Right cardiac atrium (tissue), 5 donors: Measurements from ENCODE around the gene SLC23A2. TPM values are rescaled to one million over a fixed set of nuclear protein-coding genes. Genes with fewer than 3 reads are reported as not detected.
"Not testable (repeated sequence)": the region's sequence is repeated elsewhere in the genome, so short reads cannot be mapped to it uniquely, and the experiment has no call there.

Source experiments
- ATAC-seq, 2 donors: fragments of 200-7000 bp; cut with Tn5 transposase; one replicate each; pipeline versions ENCODE4 v1.8.0 to v1.9.1; 2020; ENCODE audit warnings: moderate library complexity in 2 of 2, mild to moderate bottlenecking in 1 of 2
- DNase-seq, 3 donors: peaks; one replicate each; pipeline ENCODE4 v3.0.0-alpha.2; 2020
- H3K27ac ChIP-seq: one replicate; pipeline ENCODE4 v1.5.1; 2013; ENCODE audit warnings: mild to moderate bottlenecking, low read length, control low read depth, moderate library complexity
- H3K27me3 ChIP-seq: one replicate; pipeline ENCODE4 v1.6.1; 2013; ENCODE audit not compliant: control insufficient read depth, insufficient read depth
- H3K4me1 ChIP-seq: one replicate; pipeline ENCODE4 v1.6.1; 2013; ENCODE audit warnings: low read length; ENCODE audit not compliant: control insufficient read depth, insufficient read depth
- H3K4me3 ChIP-seq: one replicate; pipeline ENCODE4 v1.5.1; 2013; ENCODE audit warnings: low read length, control low read depth
- H3K9me3 ChIP-seq: one replicate; pipeline ENCODE4 v1.6.1; 2013; ENCODE audit warnings: low read length; ENCODE audit not compliant: control insufficient read depth
- WGBS: extraction: QIAGEN DNeasy Blood & Tissue Kit; methylation state at CpG from one replicate; pipeline ENCODE4 v1.1.7; 2013; 5-methylcytosine and 5-hydroxymethylcytosine counted together
- intact Hi-C, 4 donors: fragments of 100-400 bp; cut with DNase I; formaldehyde crosslinking; loops; one replicate each; pipeline versions ENCODE4 v1.11.0 to v1.14.0; 2022 to 2023
- polyA plus RNA-seq: library from polyadenylated mRNA; stranded (reverse); fragments of 200-250 nt; gene quantifications from one replicate; pipeline ENCODE4 v1.2.3, GENCODE V29; 2013
- total RNA-seq, 4 donors: library from RNA; stranded (reverse); fragmentation: NEBNext Ultra II Directional; extraction: Animal tissue kit (Norgen Biotek cat#: 25700); gene quantifications; one replicate each; pipeline ENCODE4 v1.2.1, GENCODE V29; 2021
- donor health status: healthy with polysubstance abuse.
- donor health status: DM: no; HTN: yes; CAD: no.
- donor health status: DM: no; HTN: no; CAD: no.
- donor health status: DM: no; HTN: yes; CAD: no; lungs with severe emphysema.
- donor health status: DM: yes; HTN: yes; CAD: no.

Gene SLC23A2
- total and polyA plus RNA-seq, 5 donors, result 5.2 to 15.9 (median 12.6) TPM

DNA sequence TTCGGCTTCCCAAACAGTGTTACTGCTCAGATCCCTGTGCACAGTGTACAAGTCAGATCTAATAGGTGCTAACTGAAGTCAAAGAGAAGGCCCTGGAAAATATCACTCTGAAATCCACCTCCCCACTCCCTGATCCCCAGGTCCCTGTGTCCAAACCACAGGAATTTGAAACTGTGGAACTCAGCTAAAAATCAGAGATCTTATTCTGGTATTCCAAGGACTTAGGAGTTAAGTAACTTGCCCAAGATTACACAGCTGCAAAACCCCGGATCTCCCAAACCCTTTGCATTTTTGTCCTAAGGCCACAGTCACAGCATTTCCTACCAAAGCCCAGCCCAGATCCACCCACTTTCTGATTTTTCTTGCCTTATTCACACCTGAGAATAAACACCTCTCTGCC is 32.3 kb upstream of the SLC23A2 start:
- H3K27me3 ChIP-seq, result no peaks in the 10 kb centered on the region
- ATAC-seq, result no peak
- no peak for DNase-seq
- intact Hi-C loops, result no loop called here
- 75% methylated on average over 2 of the region's 2 CpGs for WGBS
- H3K27ac ChIP-seq, result no peak overlapping the region
- no peaks in the 10 kb centered on the region for H3K4me1 ChIP-seq
- H3K4me3 ChIP-seq, result no peak overlapping the region
- H3K9me3 ChIP-seq, result no peaks in the 10 kb centered on the region

DNA sequence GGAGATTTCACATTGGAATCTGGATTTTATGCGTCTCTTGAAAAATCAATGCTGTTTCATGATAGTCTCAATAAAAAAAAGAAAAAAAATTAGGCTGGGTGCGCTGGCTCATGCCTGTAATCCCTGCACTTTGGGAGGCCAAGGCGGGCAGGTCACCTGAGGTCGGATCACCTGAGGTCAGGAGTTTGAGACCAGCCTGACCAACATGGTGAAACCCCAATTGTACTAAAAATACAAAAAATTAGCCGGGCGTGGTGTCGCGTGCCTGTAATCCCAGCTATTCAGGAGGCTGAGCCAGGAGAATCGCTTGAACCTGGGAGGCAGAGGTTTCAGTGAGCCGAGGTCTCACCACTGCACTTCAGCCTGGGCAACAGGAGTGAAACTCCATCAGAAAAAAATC is 30.4 kb upstream of the SLC23A2 start:
- ATAC-seq, H3K4me3 ChIP-seq, H3K9me3 ChIP-seq, H3K27ac ChIP-seq, H3K4me1 ChIP-seq, DNase-seq, intact Hi-C loops, H3K27me3 ChIP-seq: not testable (repeated sequence)
- 93% methylated on average over 10 of the region's 10 CpGs for WGBS

GRCh38 chr20:5031206-5031557 is 29.9 kb upstream of the SLC23A2 start:
- intact Hi-C loops, result no loop called here
- no peaks in the 10 kb centered on the region for H3K9me3 ChIP-seq
- no peaks in the 10 kb centered on the region for H3K4me1 ChIP-seq
- no peak for ATAC-seq
- DNase-seq, result no peak
- H3K27ac ChIP-seq, result no peak overlapping the region
- WGBS, result 79% methylated on average over 10 of the region's 10 CpGs
- no peaks in the 10 kb centered on the region for H3K27me3 ChIP-seq
- H3K4me3 ChIP-seq, result no peak overlapping the region

GRCh38 chr20:5030348-5031205 is 29.3 kb upstream of the SLC23A2 start:
- intact Hi-C loops, result no loop called here
- H3K4me3 ChIP-seq, result no peak overlapping the region
- H3K4me1 ChIP-seq, result no peaks in the 10 kb centered on the region
- 70% methylated on average over 10 of the region's 10 CpGs for WGBS
- DNase-seq (no peak), ATAC-seq (no peak)
- H3K9me3 ChIP-seq, result no peaks in the 10 kb centered on the region
- no peak overlapping the region for H3K27ac ChIP-seq
- no peaks in the 10 kb centered on the region for H3K27me3 ChIP-seq

GRCh38 chr20:5028258-5029059 is 27.1 kb upstream of the SLC23A2 start:
- not testable (repeated sequence) for ATAC-seq

GRCh38 chr20:5024982-5025381 is 23.7 kb upstream of the SLC23A2 start:
- no peak for ATAC-seq
- Histone ChIP-seq H3K4me3 (no peak overlapping the region), H3K9me3 (no peaks in the 10 kb centered on the region), H3K4me1 (no peaks in the 10 kb centered on the region), H3K27me3 (no peaks in the 10 kb centered on the region), H3K27ac (no peak overlapping the region)
- intact Hi-C loops, result no loop called here
- WGBS, result 88% methylated on average over 4 of the region's 4 CpGs
- no peak for DNase-seq

More at GRCh38 chr20:5028258-5029059, 27.1 kb upstream of the SLC23A2 start:
- DNase-seq, H3K9me3 ChIP-seq, intact Hi-C loops, H3K4me1 ChIP-seq, H3K27ac ChIP-seq, H3K4me3 ChIP-seq, H3K27me3 ChIP-seq: not testable (repeated sequence)
- 94% methylated on average over 4 of the region's 4 CpGs for WGBS

GRCh38 chr20:5024103-5024502 is 22.8 kb upstream of the SLC23A2 start:
- DNase-seq (no peak), ATAC-seq (no peak)
- WGBS, result 80% methylated on average over 6 of the region's 6 CpGs
- no peak overlapping the region for H3K27ac ChIP-seq
- no peaks in the 10 kb centered on the region for H3K9me3 ChIP-seq
- intact Hi-C loops, result no loop called here
- H3K4me3 ChIP-seq, result no peak overlapping the region
- no peaks in the 10 kb centered on the region for H3K27me3 ChIP-seq
- no peaks in the 10 kb centered on the region for H3K4me1 ChIP-seq

- H3K27me3 ChIP-seq, H3K4me1 ChIP-seq, intact Hi-C loops, H3K4me3 ChIP-seq, ATAC-seq, DNase-seq, H3K9me3 ChIP-seq, H3K27ac ChIP-seq: not testable (repeated sequence)
- 97% methylated on average over 4 of the region's 4 CpGs for WGBS
These were observed 21.9 kb upstream of the SLC23A2 start for GRCh38 chr20:5023171-5023570.

GRCh38 chr20:5020760-5021159 is 19.4 kb upstream of the SLC23A2 start:
- 63% methylated on average over 5 of the region's 5 CpGs for WGBS
- intact Hi-C loops, result no loop called here
- no peaks in the 10 kb centered on the region for H3K27me3 ChIP-seq
- no peak for ATAC-seq
- H3K27ac ChIP-seq, result no peak overlapping the region
- no peaks in the 10 kb centered on the region for H3K9me3 ChIP-seq
- no peaks in the 10 kb centered on the region for H3K4me1 ChIP-seq
- H3K4me3 ChIP-seq, result no peak overlapping the region
- DNase-seq, result no peak

DNA sequence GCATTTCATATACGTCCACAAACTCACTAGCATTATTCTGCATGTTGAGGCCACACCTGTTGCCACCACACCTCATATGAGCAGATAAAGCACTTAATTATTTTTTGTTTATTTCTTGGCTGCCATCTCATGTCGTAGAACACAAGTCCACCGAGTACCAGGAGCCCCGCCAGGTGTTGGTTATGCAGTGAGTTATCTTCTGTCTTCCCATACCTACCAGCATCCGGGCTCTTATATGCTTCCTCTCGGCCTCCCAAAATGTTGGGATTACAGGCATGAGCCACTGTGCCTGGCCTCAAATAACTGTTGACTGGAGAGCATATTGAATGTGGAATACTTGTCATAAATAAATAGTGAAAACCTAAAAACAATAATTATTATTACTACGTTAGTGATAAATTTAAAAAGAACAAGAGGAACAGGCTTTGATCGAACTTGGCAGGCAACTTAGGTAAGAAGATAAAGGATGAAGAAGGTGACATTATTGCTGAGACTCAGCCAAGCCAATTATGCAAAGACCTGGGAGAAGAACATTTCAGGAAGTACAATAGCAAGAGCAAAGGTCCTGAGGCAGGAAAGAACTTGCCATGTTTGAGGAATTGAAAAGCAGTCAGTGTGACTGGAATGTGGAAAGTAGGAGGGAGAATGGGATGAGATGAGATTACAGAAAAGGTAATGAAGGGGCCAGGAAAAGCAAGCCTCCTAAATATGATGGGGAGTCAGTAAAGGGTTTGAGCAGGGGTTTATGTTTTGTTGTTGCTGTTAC is 12.6 kb upstream of the SLC23A2 start:
- no peak for ATAC-seq
- no peaks in the 10 kb centered on the region for H3K4me1 ChIP-seq

GRCh38 chr20:5008759-5009158 is 7.4 kb upstream of the SLC23A2 start:
- Histone ChIP-seq H3K27ac (no peak overlapping the region), H3K4me1 (no peaks in the 10 kb centered on the region), H3K27me3 (no peaks in the 10 kb centered on the region), H3K9me3 (no peaks in the 10 kb centered on the region), H3K4me3 (no peak overlapping the region)
- peak in 2 of 3 donors; percentile 21 to 52 for DNase-seq
- WGBS, result 33% methylated on average over 5 of the region's 5 CpGs
- ATAC-seq, result no peak
- intact Hi-C loops, result loop anchor here in 1 of 4 donors (10.0 kb wide), 1 partner anchor 76 kb away; no protein-coding TSS in a partner anchor

More for the DNA sequence above, 12.6 kb upstream of the SLC23A2 start:
- no peak for DNase-seq
- Histone ChIP-seq H3K27ac (no peak overlapping the region), H3K27me3 (no peaks in the 10 kb centered on the region), H3K4me3 (no peak overlapping the region), H3K9me3 (no peaks in the 10 kb centered on the region)
- intact Hi-C loops, result no loop called here
- WGBS, result 89% methylated on average over 8 of the region's 8 CpGs
